Measurements from ENCODE around the gene DGKH.
"Not testable (repeated sequence)": the region's sequence is repeated elsewhere in the genome, so short reads cannot be mapped to it uniquely, and the experiment has no call there.

Gene DGKH

GRCh38 chr13:42068886-42069285 is 20.4 kb downstream of the DGKH start:
- DNase-seq (ENCODE audit: insufficient read length, low spot score) (no peak), FAIRE-seq (no peak)
- TF ChIP-seq POLR2AphosphoS5 (IDR thresholded peaks at IDR 0.05; ENCODE audit: low read depth, low read length) (no peak), PAX5 (IDR thresholded peaks at IDR 0.05; ENCODE audit: insufficient read depth, low read length, severe bottlenecking) (no peak), SPI1 (IDR thresholded peaks at IDR 0.05; ENCODE audit: low read depth, low read length) (no peak), TAF1 (IDR thresholded peaks at IDR 0.05; ENCODE audit: low read depth, low read length) (no peak), POLR2A (IDR thresholded peaks at IDR 0.05; ENCODE audit: low read depth, low read length) (no peak), POU2F2 (IDR thresholded peaks at IDR 0.05; ENCODE audit: low read depth, low read length) (no peak)

- not testable (repeated sequence) for FAIRE-seq; DNase-seq (ENCODE audit: insufficient read length, low spot score)
These were observed 22.2 kb downstream of the DGKH start for GRCh38 chr13:42070599-42070998.

GRCh38 chr13:42071179-42071578 is 22.7 kb downstream of the DGKH start:
- not testable (repeated sequence) for FAIRE-seq; DNase-seq (ENCODE audit: insufficient read length, low spot score)

GRCh38 chr13:42071672-42072419 is 23.4 kb downstream of the DGKH start:
- no peak for DNase-seq (ENCODE audit: insufficient read length, low spot score)
- no peak for TF ChIP-seq POU2F2 (IDR thresholded peaks at IDR 0.05; ENCODE audit: low read depth, low read length)
- no peak for TF ChIP-seq TAF1 (IDR thresholded peaks at IDR 0.05; ENCODE audit: low read depth, low read length)
- FAIRE-seq = no peak

- TF ChIP-seq POU2F2 (IDR thresholded peaks at IDR 0.05; ENCODE audit: low read depth, low read length) (no peak), PAX5 (IDR thresholded peaks at IDR 0.05; ENCODE audit: insufficient read depth, low read length, severe bottlenecking) (no peak), SPI1 (IDR thresholded peaks at IDR 0.05; ENCODE audit: low read depth, low read length) (no peak), TAF1 (IDR thresholded peaks at IDR 0.05; ENCODE audit: low read depth, low read length) (no peak), POLR2A (IDR thresholded peaks at IDR 0.05; ENCODE audit: low read depth, low read length) (no peak), POLR2AphosphoS5 (IDR thresholded peaks at IDR 0.05; ENCODE audit: low read depth, low read length) (no peak)
- DNase-seq (ENCODE audit: insufficient read length, low spot score) (no peak), FAIRE-seq (no peak)
These were observed 25.2 kb downstream of the DGKH start for GRCh38 chr13:42073683-42074082.

GRCh38 chr13:42075517-42075916 is 27.1 kb downstream of the DGKH start:
- DNase-seq (ENCODE audit: insufficient read length, low spot score) (no peak), FAIRE-seq (peak; percentile 54)
- TF ChIP-seq POU2F2 (IDR thresholded peaks at IDR 0.05; ENCODE audit: low read depth, low read length) (no peak), SPI1 (IDR thresholded peaks at IDR 0.05; ENCODE audit: low read depth, low read length) (no peak), PAX5 (IDR thresholded peaks at IDR 0.05; ENCODE audit: insufficient read depth, low read length, severe bottlenecking) (no peak), POLR2A (IDR thresholded peaks at IDR 0.05; ENCODE audit: low read depth, low read length) (no peak), TAF1 (IDR thresholded peaks at IDR 0.05; ENCODE audit: low read depth, low read length) (no peak), POLR2AphosphoS5 (IDR thresholded peaks at IDR 0.05; ENCODE audit: low read depth, low read length) (no peak)

- DNase-seq (ENCODE audit: insufficient read length, low spot score) (no peak), FAIRE-seq (no peak)
- TF ChIP-seq POU2F2 (IDR thresholded peaks at IDR 0.05; ENCODE audit: low read depth, low read length) = no peak
These were observed 27.9 kb downstream of the DGKH start for GRCh38 chr13:42076309-42076713.

GRCh38 chr13:42078128-42078808 is 29.8 kb downstream of the DGKH start:
- FAIRE-seq (peak; percentile 71), DNase-seq (ENCODE audit: insufficient read length, low spot score) (no peak)
- TF ChIP-seq POLR2A (IDR thresholded peaks at IDR 0.05; ENCODE audit: low read depth, low read length) (no peak), POLR2AphosphoS5 (IDR thresholded peaks at IDR 0.05; ENCODE audit: low read depth, low read length) (no peak), PAX5 (IDR thresholded peaks at IDR 0.05; ENCODE audit: insufficient read depth, low read length, severe bottlenecking) (no peak), SPI1 (IDR thresholded peaks at IDR 0.05; ENCODE audit: low read depth, low read length) (no peak), POU2F2 (IDR thresholded peaks at IDR 0.05; ENCODE audit: low read depth, low read length) (no peak), TAF1 (IDR thresholded peaks at IDR 0.05; ENCODE audit: low read depth, low read length) (no peak)

GRCh38 chr13:42083138-42083770 is 34.8 kb downstream of the DGKH start:
- FAIRE-seq = no peak
- DNase-seq (ENCODE audit: insufficient read length, low spot score) = no peak
- TF ChIP-seq SPI1 (IDR thresholded peaks at IDR 0.05; ENCODE audit: low read depth, low read length) = no peak
- TF ChIP-seq POLR2A (IDR thresholded peaks at IDR 0.05; ENCODE audit: low read depth, low read length) = no peak
- no peak for TF ChIP-seq TAF1 (IDR thresholded peaks at IDR 0.05; ENCODE audit: low read depth, low read length)
- no peak for TF ChIP-seq PAX5 (IDR thresholded peaks at IDR 0.05; ENCODE audit: insufficient read depth, low read length, severe bottlenecking)
- no peak for TF ChIP-seq POU2F2 (IDR thresholded peaks at IDR 0.05; ENCODE audit: low read depth, low read length)
- TF ChIP-seq POLR2AphosphoS5 (IDR thresholded peaks at IDR 0.05; ENCODE audit: low read depth, low read length) = no peak

- FAIRE-seq (no peak), DNase-seq (ENCODE audit: insufficient read length, low spot score) (no peak)
- no peak for TF ChIP-seq PAX5 (IDR thresholded peaks at IDR 0.05; ENCODE audit: insufficient read depth, low read length, severe bottlenecking)
- TF ChIP-seq POLR2A (IDR thresholded peaks at IDR 0.05; ENCODE audit: low read depth, low read length) = no peak
- no peak for TF ChIP-seq POU2F2 (IDR thresholded peaks at IDR 0.05; ENCODE audit: low read depth, low read length)
- TF ChIP-seq POLR2AphosphoS5 (IDR thresholded peaks at IDR 0.05; ENCODE audit: low read depth, low read length) = no peak
- TF ChIP-seq SPI1 (IDR thresholded peaks at IDR 0.05; ENCODE audit: low read depth, low read length) = no peak
- TF ChIP-seq TAF1 (IDR thresholded peaks at IDR 0.05; ENCODE audit: low read depth, low read length) = no peak
These were observed 36.3 kb downstream of the DGKH start for GRCh38 chr13:42084722-42085121.
